PC-9 (cell line): ENCODE results near the gene ADORA1. TPM values are rescaled to one million over a fixed set of nuclear protein-coding genes. Genes with fewer than 3 reads are reported as not detected.

Source experiments
- BruUV-seq: library from RNA; stranded (reverse); fragments of 400-500 nt; replicated peaks from 2 replicates; lab custom pipeline; 2021; lab: Mats Ljungman, UMichigan
- CTCF ChIA-PET: fragments of 300-600 bp; sonication (Branson Sonifier 250); formaldehyde crosslinking; loops from one replicate; lab custom pipeline; 2022; ENCODE audit warnings: antibody characterized with exemption; lab: Charles Lee
- POLR2A ChIA-PET: fragments of 300-600 bp; sonication (Branson Sonifier 250); formaldehyde crosslinking; loops from one replicate; lab custom pipeline; 2022; ENCODE audit warnings: antibody characterized with exemption; ENCODE audit not compliant: unreplicated experiment; lab: Charles Lee
- DNase-seq, 2 experiments: peaks; one replicate each; pipeline versions ENCODE4 v3.0.0 to v3.0.0-alpha.2; 2015 to 2022; ENCODE audit warnings: mixed read lengths in 1 of 2
- H2AFZ ChIP-seq: fragments of 200-600 bp; sonication (generic); 2 replicates; pipeline ENCODE4 v1.8.1; 2017; ENCODE audit warnings: antibody characterized with exemption
- H3F3A ChIP-seq: fragments of 200-600 bp; sonication (generic); 2 replicates; pipeline ENCODE4 v1.8.1; 2017; ENCODE audit warnings: antibody characterized with exemption, mild to moderate bottlenecking, low read depth; ENCODE audit not compliant: insufficient read depth
- H3K27ac ChIP-seq: fragments of 200-600 bp; sonication (generic); 2 replicates; pipeline ENCODE4 v1.6.1; 2016; ENCODE audit warnings: mixed run types
- H3K27me3 ChIP-seq: fragments of 200-600 bp; sonication (generic); 2 replicates; pipeline ENCODE4 v1.6.1; 2016; ENCODE audit warnings: low read depth, mixed run types; ENCODE audit not compliant: insufficient read depth
- H3K36me3 ChIP-seq: fragments of 200-600 bp; sonication (generic); 2 replicates; pipeline ENCODE4 v1.6.1; 2016; ENCODE audit warnings: low read depth, mixed run types
- H3K4me1 ChIP-seq: fragments of 200-600 bp; sonication (generic); replicated peaks from 2 replicates; pipeline ENCODE4 v1.6.1; 2016; ENCODE audit warnings: mixed run types; ENCODE audit not compliant: insufficient read depth
- H3K4me2 ChIP-seq: fragments of 200-600 bp; sonication (generic); 2 replicates; pipeline ENCODE4 v1.6.1; 2017; ENCODE audit warnings: mixed run types
- H3K4me3 ChIP-seq: fragments of 200-600 bp; sonication (generic); 2 replicates; pipeline ENCODE4 v1.6.1; 2016; ENCODE audit warnings: mixed run types
- H3K79me2 ChIP-seq: fragments of 200-600 bp; sonication (generic); 2 replicates; pipeline ENCODE4 v1.6.1; 2017; ENCODE audit warnings: low read depth, mixed run types
- H3K9me2 ChIP-seq: fragments of 200-600 bp; sonication (generic); 2 replicates; pipeline ENCODE4 v1.8.1; 2017; ENCODE audit warnings: mild to moderate bottlenecking; ENCODE audit not compliant: insufficient read depth
- H3K9me3 ChIP-seq: fragments of 200-600 bp; sonication (generic); 2 replicates; pipeline ENCODE4 v1.8.1; 2016; ENCODE audit warnings: low read depth; ENCODE audit not compliant: insufficient read depth
- H4K20me1 ChIP-seq: fragments of 200-600 bp; sonication (generic); 2 replicates; pipeline ENCODE4 v1.8.1; 2017; ENCODE audit not compliant: insufficient read depth
- CTCF ChIP-seq: fragments of 200-600 bp; sonication (generic); conservative IDR thresholded peaks from 2 replicates; pipeline ENCODE4 v1.6.1; 2017; ENCODE audit warnings: mixed run types, antibody characterized with exemption, mild to moderate bottlenecking, moderate library complexity
- EZH2 ChIP-seq: fragments of 200-600 bp; sonication (generic); IDR thresholded peaks from 2 replicates; pipeline ENCODE4 v1.8.0; 2017; ENCODE audit warnings: antibody characterized with exemption, low read depth
- intact Hi-C: fragments of 100-400 bp; cut with micrococcal nuclease; formaldehyde crosslinking; loops from one replicate; pipeline ENCODE4 v1.10.0; 2022; ENCODE audit not compliant: unreplicated experiment
- total RNA-seq: library from RNA; stranded (reverse); gene quantifications from 2 replicates; pipeline ENCODE4 v1.2.3, GENCODE V29; 2021

Gene ADORA1
- total RNA-seq, 1 experiment from 2014 or later: 8.3 TPM

GRCh38 chr1:203142124-203142523, 14.6 kb downstream of the ADORA1 start:
- Histone ChIP-seq H3K27ac (no peak overlapping the region), H3F3A (peaks cover 1% of the 10 kb centered on the region; the same call in 1 of the 2 replicates), H3K79me2 (peaks cover 15% of the 10 kb centered on the region), H3K4me2 (no peak overlapping the region), H3K9me3 (no peaks in the 10 kb centered on the region), H3K9me2 (no peaks in the 10 kb centered on the region), H4K20me1 (no peaks in the 10 kb centered on the region), H3K27me3 (no peaks in the 10 kb centered on the region), H2AFZ (no peak overlapping the region), H3K4me1 (peaks cover 12% of the 10 kb centered on the region), H3K4me3 (no peak overlapping the region), H3K36me3 (peaks cover 10% of the 10 kb centered on the region; the same call in 1 of the 2 replicates)
- no peak for TF ChIP-seq EZH2
- TF ChIP-seq CTCF: no peak
- intact Hi-C loops: no loop called here
- BruUV-seq: no TSS peak
- CTCF ChIA-PET: no interaction called here
- POLR2A ChIA-PET: no interaction called here
- no peak for DNase-seq

- no peaks in the 10 kb centered on the region for H3K9me3 ChIP-seq
- no peak overlapping the region for H3K27ac ChIP-seq
- H3K4me3 ChIP-seq: no peak overlapping the region
- no peaks in the 10 kb centered on the region for H4K20me1 ChIP-seq
- no peak for DNase-seq
- H3K4me1 ChIP-seq: 0 out of 2 replicates have a peak, but pooled peaks cover 10% of the 10 kb centered on the region
- H3F3A ChIP-seq: no peaks in the 10 kb centered on the region
- no TSS peak for BruUV-seq
- no peak overlapping the region for H2AFZ ChIP-seq
- TF ChIP-seq EZH2 (no peak), CTCF (no peak)
- peaks cover 7% of the 10 kb centered on the region for H3K79me2 ChIP-seq
- no peaks in the 10 kb centered on the region for H3K27me3 ChIP-seq
- no peak overlapping the region for H3K4me2 ChIP-seq
- peaks cover 10% of the 10 kb centered on the region; the same call in 1 of the 2 replicates for H3K36me3 ChIP-seq
- intact Hi-C loops: no loop called here
- CTCF ChIA-PET: interaction anchor here (0.7 kb wide), 1 partner anchor 53 kb away, joined by 4 read pairs; no protein-coding TSS in a partner anchor
- no peaks in the 10 kb centered on the region for H3K9me2 ChIP-seq
- POLR2A ChIA-PET: no interaction called here
Observed at GRCh38 chr1:203142684-203143408, 15.3 kb downstream of the ADORA1 start.

- no TSS peak for BruUV-seq
- H3K27me3 ChIP-seq: no peaks in the 10 kb centered on the region
- no peaks in the 10 kb centered on the region for H3K79me2 ChIP-seq
- no peaks in the 10 kb centered on the region for H3F3A ChIP-seq
- no peaks in the 10 kb centered on the region for H3K9me3 ChIP-seq
- peaks cover 5% of the 10 kb centered on the region; the same call in 1 of the 2 replicates for H3K36me3 ChIP-seq
- H3K4me2 ChIP-seq: no peak overlapping the region
- TF ChIP-seq EZH2 (no peak), CTCF (no peak)
- H4K20me1 ChIP-seq: no peaks in the 10 kb centered on the region
- DNase-seq: no peak
- no peak overlapping the region for H3K4me3 ChIP-seq
- H2AFZ ChIP-seq: no peak overlapping the region
- ChIA-PET CTCF (interaction anchor here (0.7 kb wide), 1 partner anchor 54 kb away, joined by 4 read pairs; no protein-coding TSS in a partner anchor), POLR2A (no interaction called here)
- H3K27ac ChIP-seq: no peak overlapping the region
- intact Hi-C loops: no loop called here
- H3K4me1 ChIP-seq: 0 out of 2 replicates have a peak, but pooled peaks cover 10% of the 10 kb centered on the region
- H3K9me2 ChIP-seq: no peaks in the 10 kb centered on the region
Observed at GRCh38 chr1:203143641-203144040, 16.1 kb downstream of the ADORA1 start.
